VCaP (cell line): ENCODE data around the gene STAMBP.

Source experiments
- H3K27ac ChIP-seq: fragments of 450-650 bp; 2 replicates; pipeline ENCODE4 v1.5.1; 2017
- CTCF ChIP-seq: fragments of 450-650 bp; conservative IDR thresholded peaks from 2 replicates; pipeline ENCODE4 v1.5.1; 2017; ENCODE audit warnings: mild to moderate bottlenecking, moderate library complexity

STAMBP gene

GRCh38 chr2:73821227-73821626, 7.5 kb upstream of the STAMBP start:
- TF ChIP-seq CTCF, result no peak
- H3K27ac ChIP-seq, result no peak overlapping the region

GRCh38 chr2:73821669-73822068, 7.1 kb upstream of the STAMBP start:
- H3K27ac ChIP-seq, result no peak overlapping the region
- TF ChIP-seq CTCF, result no peak

GRCh38 chr2:73822276-73822675, 6.5 kb upstream of the STAMBP start:
- no peak overlapping the region for H3K27ac ChIP-seq
- no peak for TF ChIP-seq CTCF

GRCh38 chr2:73822991-73823390, 5.8 kb upstream of the STAMBP start:
- TF ChIP-seq CTCF, result no peak
- H3K27ac ChIP-seq, result no peak overlapping the region

GRCh38 chr2:73823416-73823815, 5.3 kb upstream of the STAMBP start:
- H3K27ac ChIP-seq, result no peak overlapping the region
- TF ChIP-seq CTCF, result no peak

- peak; percentile 87 for TF ChIP-seq CTCF
- H3K27ac ChIP-seq, result no peak overlapping the region
Measured at GRCh38 chr2:73823916-73824523, 4.7 kb upstream of the STAMBP start.

- no peak overlapping the region for H3K27ac ChIP-seq
- no peak for TF ChIP-seq CTCF
Measured at GRCh38 chr2:73825408-73825807, 3.4 kb upstream of the STAMBP start.
